B cell (primary cell): ENCODE results near the gene SPP2. TPM values are rescaled to one million over a fixed set of nuclear protein-coding genes. Genes with fewer than 3 reads are reported as not detected.

ENCODE experiments used
- ATAC-seq: fragments of 200-7000 bp; cut with Tn5 transposase; one replicate; pipeline ENCODE4 v1.10.0; 2021; ENCODE audit warnings: low read depth, mild to moderate bottlenecking, moderate number of reproducible peaks, moderate library complexity
- CTCF ChIA-PET: fragments of 350-600 bp; sonication (Branson Sonifier 250); formaldehyde crosslinking; loops from one replicate; lab custom pipeline; 2021; ENCODE audit warnings: antibody characterized with exemption, inconsistent platforms; lab: Charles Lee
- POLR2A ChIA-PET: fragments of 350-600 bp; sonication (Branson Sonifier 250); formaldehyde crosslinking; loops from one replicate; lab custom pipeline; 2021; ENCODE audit warnings: antibody characterized with exemption; lab: Charles Lee
- DNase-seq: peaks from one replicate; pipeline ENCODE4 v3.0.0; 2013
- H2AFZ ChIP-seq: 2 replicates; pipeline ENCODE4 v1.6.1; 2012; ENCODE audit warnings: mild to moderate bottlenecking, low read depth, low read length; ENCODE audit not compliant: insufficient read depth, poor library complexity, severe bottlenecking
- H3K27ac ChIP-seq, 2 donors: 1 replicate in 1 of 2; 2 replicates in 1 of 2; pipeline ENCODE4 v1.5.1; 2012 to 2013; ENCODE audit warnings: low read length in 2 of 2, mild to moderate bottlenecking in 2 of 2, moderate library complexity in 1 of 2
- H3K27me3 ChIP-seq, 4 experiments: fragments of 200-600 bp in 1 of 4; sonication (generic) in 1 of 4; replicated peaks in 1 of 4; 1 replicate in 2 of 4; 2 replicates in 2 of 4; pipeline versions ENCODE4 v1.6.1 to v1.7.0; 2013 to 2016; ENCODE audit warnings: low read length in 3 of 4, mild to moderate bottlenecking in 2 of 4, mixed read lengths in 1 of 4, moderate library complexity in 1 of 4; ENCODE audit not compliant: insufficient read depth in 4 of 4, control insufficient read depth in 3 of 4; ENCODE audit errors: control extremely low read depth in 1 of 4
- H3K36me3 ChIP-seq, 2 experiments: replicated peaks in 1 of 2; 1 replicate in 1 of 2; 2 replicates in 1 of 2; pipeline versions ENCODE4 v1.6.1 to v1.7.1; 2013; ENCODE audit warnings: low read length in 1 of 2; ENCODE audit not compliant: insufficient read depth in 2 of 2, control insufficient read depth in 1 of 2; ENCODE audit errors: control extremely low read depth in 1 of 2, extremely low read depth in 1 of 2
- H3K4me1 ChIP-seq, 2 donors: fragments of 200-600 bp in 1 of 2; sonication (generic) in 1 of 2; 1 replicate in 1 of 2; 2 replicates in 1 of 2; pipeline versions ENCODE4 v1.5.1 to v1.6.1; 2013 to 2017; ENCODE audit warnings: low read length in 2 of 2; ENCODE audit not compliant: control insufficient read depth in 2 of 2, insufficient read depth in 2 of 2
- H3K4me2 ChIP-seq: replicated peaks from 2 replicates; pipeline ENCODE3; 2012; ENCODE audit warnings: mild to moderate bottlenecking, low read depth, low read length; ENCODE audit not compliant: poor library complexity, severe bottlenecking
- H3K4me3 ChIP-seq, 5 experiments: fragments of 200-600 bp in 1 of 5; sonication (generic) in 1 of 5; 1 replicate in 3 of 5; 2 replicates in 2 of 5; pipeline versions ENCODE4 v1.5.1 to v1.7.0; 2011 to 2016; ENCODE audit warnings: low read length in 4 of 5, mild to moderate bottlenecking in 4 of 5, low read depth in 2 of 5, control low read depth in 1 of 5, moderate library complexity in 1 of 5; ENCODE audit not compliant: insufficient read depth in 1 of 5; ENCODE audit errors: control extremely low read depth in 1 of 5, extremely low read depth in 1 of 5
- H3K79me2 ChIP-seq: fragments of 200-600 bp; sonication (generic); one replicate; pipeline ENCODE4 v1.6.0; 2016; ENCODE audit warnings: low read length; ENCODE audit not compliant: control insufficient read depth, insufficient read depth
- H3K9ac ChIP-seq: fragments of 200-600 bp; sonication (generic); 2 replicates; pipeline ENCODE4 v1.6.1; 2017; ENCODE audit warnings: mild to moderate bottlenecking, low read length, moderate library complexity
- H3K9me3 ChIP-seq, 3 donors: one replicate each; pipeline versions ENCODE4 v1.6.1 to v1.7.1; 2013; ENCODE audit warnings: low read length in 2 of 3; ENCODE audit not compliant: control insufficient read depth in 2 of 3, insufficient read depth in 1 of 3; ENCODE audit errors: control extremely low read depth in 1 of 3
- H4K20me1 ChIP-seq: 2 replicates; pipeline ENCODE4 v1.6.0; 2012; ENCODE audit warnings: mild to moderate bottlenecking, low read length; ENCODE audit not compliant: insufficient read depth, control insufficient read depth, poor library complexity, severe bottlenecking
- H3K27ac Mint-ChIP-seq: one replicate; pipeline ENCODE4 v1.8.0; 2021; ENCODE audit warnings: mixed read lengths
- H3K27me3 Mint-ChIP-seq: one replicate; pipeline ENCODE4 v1.8.0; 2021; ENCODE audit warnings: mixed read lengths
- H3K4me1 Mint-ChIP-seq: one replicate; pipeline ENCODE4 v1.8.0; 2021; ENCODE audit warnings: mixed read lengths
- H3K4me3 Mint-ChIP-seq: one replicate; pipeline ENCODE4 v1.8.0; 2021; ENCODE audit warnings: mixed read lengths
- H3K9me3 Mint-ChIP-seq: one replicate; pipeline ENCODE4 v1.8.0; 2022; ENCODE audit warnings: mixed read lengths; ENCODE audit not compliant: insufficient read depth
- EZH2 ChIP-seq: IDR thresholded peaks from 2 replicates; pipeline ENCODE4 v1.6.1; 2012; ENCODE audit warnings: borderline replicate concordance, low read depth, mild to moderate bottlenecking, moderate library complexity, low read length; ENCODE audit not compliant: insufficient read depth, poor library complexity, severe bottlenecking
- WGBS: methylation state at CpG from one replicate; pipeline ENCODE4 v1.1.5; 2013; ENCODE audit warnings: missing lambda C conversion rate; ENCODE audit not compliant: insufficient coverage; 5-methylcytosine and 5-hydroxymethylcytosine counted together
- intact Hi-C: fragments of 100-400 bp; cut with micrococcal nuclease; formaldehyde crosslinking; loops from one replicate; pipeline ENCODE4 v1.10.0; 2022
- polyA plus RNA-seq: library from polyadenylated mRNA; depleted of rRNA; stranded (reverse); fragments of >200 nt; gene quantifications from 2 replicates; pipeline ENCODE4 v1.2.3, GENCODE V29; 2012
- total RNA-seq, 2 donors: library from RNA; stranded (reverse); fragments of 120-200 nt in 1 of 2; gene quantifications; 1 replicate in 1 of 2; 2 replicates in 1 of 2; pipeline versions ENCODE4 v1.2.3 to v1.2.4, GENCODE V29; 2013 to 2022
- TF ChIP-seq, protein P1 (sequence below): fragments of 200-600 bp; IDR thresholded peaks from one replicate; pipeline ENCODE4 v1.8.0; 2022; ENCODE audit warnings: antibody characterized with exemption, mild to moderate bottlenecking

Gene SPP2
- total and polyA plus RNA-seq, 2 donors (not counting 1 experiment from before 2014, with no cell fraction given): not detected

DNA sequence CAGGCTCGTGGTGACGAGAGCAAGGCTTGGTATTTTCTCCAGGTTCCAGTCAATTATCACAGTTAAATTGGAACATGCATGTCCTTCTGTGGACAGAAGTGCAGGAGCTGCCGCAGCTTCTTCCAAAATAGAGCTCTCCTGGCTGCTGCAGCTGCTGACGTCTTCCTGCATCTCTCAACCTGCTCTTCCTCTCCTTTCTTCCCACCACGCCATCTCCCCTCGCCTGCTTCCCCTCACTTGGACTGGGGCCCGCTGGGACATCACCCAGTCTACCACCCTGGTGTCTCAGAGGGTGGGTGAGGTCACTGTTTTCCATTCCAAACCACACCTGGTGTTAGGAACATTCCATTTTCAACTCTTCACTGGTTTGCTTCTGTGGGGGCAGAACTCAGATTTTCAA, 41.4 kb downstream of the SPP2 start:
- Histone ChIP-seq H3K9me3 (peaks cover 0 to 6% (median 3%) of the 10 kb centered on the region in 3 donors), H3K4me2 (no peak overlapping the region), H2AFZ (no peak overlapping the region), H3K79me2 (no peaks in the 10 kb centered on the region), H4K20me1 (no peaks in the 10 kb centered on the region), H3K27me3 (peaks cover 0 to 17% (median 2%) of the 10 kb centered on the region in 4 experiments), H3K4me1 (no peaks in the 10 kb centered on the region), H3K4me3 (no peak overlapping the region), H3K27ac (no peak overlapping the region), H3K36me3 (no peaks in the 10 kb centered on the region), H3K9ac (no peak overlapping the region)
- H3K4me3 Mint-ChIP-seq: no peak overlapping the region
- 63% methylated on average over 4 of the region's 7 CpGs for WGBS
- ATAC-seq: no peak
- H3K27me3 Mint-ChIP-seq: peaks cover 32% of the 10 kb centered on the region
- intact Hi-C loops: no loop called here
- ChIA-PET POLR2A (no interaction called here), CTCF (no interaction called here)
- no peak overlapping the region for H3K27ac Mint-ChIP-seq
- DNase-seq: no peak
- peaks cover 7% of the 10 kb centered on the region for H3K9me3 Mint-ChIP-seq
- TF ChIP-seq, protein P1, sequence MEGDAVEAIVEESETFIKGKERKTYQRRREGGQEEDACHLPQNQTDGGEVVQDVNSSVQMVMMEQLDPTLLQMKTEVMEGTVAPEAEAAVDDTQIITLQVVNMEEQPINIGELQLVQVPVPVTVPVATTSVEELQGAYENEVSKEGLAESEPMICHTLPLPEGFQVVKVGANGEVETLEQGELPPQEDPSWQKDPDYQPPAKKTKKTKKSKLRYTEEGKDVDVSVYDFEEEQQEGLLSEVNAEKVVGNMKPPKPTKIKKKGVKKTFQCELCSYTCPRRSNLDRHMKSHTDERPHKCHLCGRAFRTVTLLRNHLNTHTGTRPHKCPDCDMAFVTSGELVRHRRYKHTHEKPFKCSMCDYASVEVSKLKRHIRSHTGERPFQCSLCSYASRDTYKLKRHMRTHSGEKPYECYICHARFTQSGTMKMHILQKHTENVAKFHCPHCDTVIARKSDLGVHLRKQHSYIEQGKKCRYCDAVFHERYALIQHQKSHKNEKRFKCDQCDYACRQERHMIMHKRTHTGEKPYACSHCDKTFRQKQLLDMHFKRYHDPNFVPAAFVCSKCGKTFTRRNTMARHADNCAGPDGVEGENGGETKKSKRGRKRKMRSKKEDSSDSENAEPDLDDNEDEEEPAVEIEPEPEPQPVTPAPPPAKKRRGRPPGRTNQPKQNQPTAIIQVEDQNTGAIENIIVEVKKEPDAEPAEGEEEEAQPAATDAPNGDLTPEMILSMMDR: no peak
- TF ChIP-seq EZH2: no peak
- no peaks in the 10 kb centered on the region for H3K4me1 Mint-ChIP-seq

DNA sequence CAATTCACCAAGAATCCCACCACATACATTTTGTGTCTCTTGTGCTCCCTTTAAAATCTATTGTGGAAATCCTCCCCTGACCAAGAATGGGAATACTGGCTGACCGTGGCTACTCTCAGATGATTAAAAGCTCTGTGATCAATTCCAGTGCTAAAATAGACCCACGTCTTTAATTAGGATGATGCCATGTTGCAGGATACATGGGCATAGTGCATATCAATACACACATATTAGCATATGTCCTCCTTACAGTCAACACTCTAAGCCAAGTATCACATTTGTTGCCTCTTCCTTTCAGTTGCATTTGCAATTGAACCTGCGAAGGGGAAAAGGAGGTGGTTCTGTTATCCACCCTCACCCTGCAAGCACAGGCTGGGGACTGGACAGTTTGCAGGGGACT, 41.8 kb downstream of the SPP2 start:
- DNase-seq (no peak), ATAC-seq (no peak)
- TF ChIP-seq EZH2: no peak
- TF ChIP-seq, protein P1: no peak
- H3K9me3 Mint-ChIP-seq: peaks cover 3% of the 10 kb centered on the region
- Histone ChIP-seq H4K20me1 (no peaks in the 10 kb centered on the region), H3K4me2 (no peak overlapping the region), H3K36me3 (no peaks in the 10 kb centered on the region), H3K4me3 (no peak overlapping the region), H3K9ac (no peak overlapping the region), H3K4me1 (no peaks in the 10 kb centered on the region), H3K9me3 (peaks cover 0 to 6% (median 3%) of the 10 kb centered on the region in 3 donors), H2AFZ (no peak overlapping the region), H3K27me3 (peaks cover 0 to 17% (median under 1%) of the 10 kb centered on the region in 4 experiments), H3K27ac (no peak overlapping the region), H3K79me2 (no peaks in the 10 kb centered on the region)
- H3K27me3 Mint-ChIP-seq: peaks cover 33% of the 10 kb centered on the region
- no peak overlapping the region for H3K27ac Mint-ChIP-seq
- no peaks in the 10 kb centered on the region for H3K4me1 Mint-ChIP-seq
- POLR2A ChIA-PET: no interaction called here
- whole genome bisulfite sequencing: 90% methylated on average over 2 of the region's 3 CpGs
- intact Hi-C loops: no loop called here
- no peak overlapping the region for H3K4me3 Mint-ChIP-seq
- CTCF ChIA-PET: interaction anchor here (0.8 kb wide), 1 partner anchor 318 kb away, joined by 3 read pairs; no protein-coding TSS in a partner anchor
